GM23248 (cell line): ENCODE measurements around the gene PAXIP1. TPM values are rescaled to one million over a fixed set of nuclear protein-coding genes. Genes with fewer than 3 reads are reported as not detected.
A peak's percentile ranks its signal among the peaks of the same experiment; 100 is the strongest.
"Not testable (repeated sequence)": the region's sequence is repeated elsewhere in the genome, so short reads cannot be mapped to it uniquely, and the experiment has no call there.

ENCODE experiments used
- DNase-seq: peaks from one replicate; pipeline ENCODE4 v3.0.0-alpha.2; 2015
- H2AFZ ChIP-seq: fragments of 200-600 bp; sonication (generic); 2 replicates; pipeline ENCODE4 v1.6.1; 2016; ENCODE audit warnings: antibody characterized with exemption
- H3F3A ChIP-seq: fragments of 200-600 bp; sonication (generic); 2 replicates; pipeline ENCODE4 v1.6.1; 2016; ENCODE audit warnings: mild to moderate bottlenecking, antibody characterized with exemption, mixed run types; ENCODE audit not compliant: insufficient read depth
- H3K27ac ChIP-seq: fragments of 200-600 bp; sonication (generic); 2 replicates; pipeline ENCODE4 v1.5.1; 2016; ENCODE audit warnings: mild to moderate bottlenecking
- H3K27me3 ChIP-seq: fragments of 200-600 bp; sonication (generic); replicated peaks from 2 replicates; pipeline ENCODE4 v1.6.1; 2016; ENCODE audit warnings: mild to moderate bottlenecking; ENCODE audit not compliant: insufficient read depth
- H3K36me3 ChIP-seq: fragments of 200-600 bp; sonication (generic); 2 replicates; pipeline ENCODE4 v1.6.1; 2016; ENCODE audit warnings: low read depth, mild to moderate bottlenecking
- H3K4me1 ChIP-seq: fragments of 200-600 bp; sonication (generic); 2 replicates; pipeline ENCODE4 v1.6.1; 2016; ENCODE audit warnings: mild to moderate bottlenecking; ENCODE audit not compliant: insufficient read depth
- H3K4me2 ChIP-seq: fragments of 200-600 bp; sonication (generic); one replicate; pipeline ENCODE4 v1.6.1; 2016; ENCODE audit warnings: mild to moderate bottlenecking; ENCODE audit not compliant: unreplicated experiment
- H3K4me3 ChIP-seq: fragments of 200-600 bp; sonication (generic); 2 replicates; pipeline ENCODE4 v1.5.1; 2016; ENCODE audit warnings: mild to moderate bottlenecking
- H3K79me2 ChIP-seq: fragments of 200-600 bp; sonication (generic); 2 replicates; pipeline ENCODE4 v1.6.1; 2016; ENCODE audit warnings: mild to moderate bottlenecking; ENCODE audit not compliant: insufficient read depth
- H3K9ac ChIP-seq: fragments of 200-600 bp; sonication (generic); 2 replicates; pipeline ENCODE4 v1.6.1; 2016; ENCODE audit warnings: mild to moderate bottlenecking
- H3K9me2 ChIP-seq: fragments of 200-600 bp; sonication (generic); 2 replicates; pipeline ENCODE4 v1.6.1; 2016; ENCODE audit warnings: mixed run types, mild to moderate bottlenecking, moderate library complexity; ENCODE audit not compliant: insufficient read depth
- H3K9me3 ChIP-seq: fragments of 200-600 bp; sonication (generic); one replicate; pipeline ENCODE4 v1.6.1; 2017; ENCODE audit warnings: low read depth
- H4K20me1 ChIP-seq: fragments of 200-600 bp; sonication (generic); 2 replicates; pipeline ENCODE4 v1.6.0; 2016; ENCODE audit not compliant: insufficient read depth
- EZH2 ChIP-seq: fragments of 200-600 bp; sonication (generic); IDR thresholded peaks from 2 replicates; pipeline ENCODE4 v1.6.1; 2018; ENCODE audit warnings: antibody characterized with exemption, mild to moderate bottlenecking; ENCODE audit not compliant: insufficient read depth, poor library complexity, severe bottlenecking
- EZH2phosphoT487 ChIP-seq: fragments of 200-600 bp; sonication (generic); IDR thresholded peaks from 2 replicates; pipeline ENCODE4 v1.6.1; 2018; ENCODE audit warnings: antibody characterized with exemption, moderate library complexity, mild to moderate bottlenecking, low read depth; ENCODE audit not compliant: insufficient read depth
- WGBS, 2 experiments: methylation state at CpG; one replicate each; pipeline ENCODE4 v1.1.6; 2015 to 2017; ENCODE audit warnings: low lambda C conversion rate in 2 of 2, low coverage in 1 of 2; ENCODE audit errors: missing lambda C conversion rate in 2 of 2; 5-methylcytosine and 5-hydroxymethylcytosine counted together
- in situ Hi-C: fragments of 300-500 bp; cut with MboI; formaldehyde crosslinking; loops from 2 replicates; pipeline ENCODE4 v1.15.0; 2020
- polyA plus RNA-seq: library from polyadenylated mRNA; unstranded; fragments of >200 nt; fragmentation: Nextera tagmentation; extraction: Ambion mirVana; gene quantifications from 2 replicates; pipeline ENCODE4 v1.2.1, GENCODE V29; 2016
- total RNA-seq: library from RNA; depleted of rRNA; stranded (reverse); fragments of >200 nt; shearing (Covaris generic); gene quantifications from 2 replicates; pipeline ENCODE4 v1.2.3, GENCODE V29; 2014

PAXIP1 gene
- total and polyA plus RNA-seq, 2 experiments from 2014 or later, result 1.8 to 5.8 TPM

GRCh38 chr7:154929006-154929726 is 73.8 kb downstream of the PAXIP1 start:
- in situ Hi-C loops, result loop anchor here (10.0 kb wide), 1 partner anchor 426 kb away; no protein-coding TSS in a partner anchor
- DNase-seq, result no peak
- H3K4me2 ChIP-seq, result peak overlapping the region; percentile 99
- 61 to 75% methylated on average over 9 of the region's 9 CpGs for WGBS, 2 experiments
- peak overlapping the region; percentile 100 for H2AFZ ChIP-seq
- peak overlapping the region; percentile 86 for H3K9ac ChIP-seq
- peaks cover 18% of the 10 kb centered on the region; the same call in 1 of the 2 replicates for H3F3A ChIP-seq
- H3K9me2 ChIP-seq, result no peaks in the 10 kb centered on the region
- H4K20me1 ChIP-seq, result no peaks in the 10 kb centered on the region
- no peaks in the 10 kb centered on the region for H3K4me1 ChIP-seq
- H3K27ac ChIP-seq, result peak overlapping the region; percentile 87
- peak overlapping the region; percentile 90 for H3K4me3 ChIP-seq
- H3K36me3 ChIP-seq, result no peaks in the 10 kb centered on the region
- TF ChIP-seq EZH2phosphoT487 (no peak), EZH2 (no peak)
- H3K79me2 ChIP-seq, result no peaks in the 10 kb centered on the region
- H3K27me3 ChIP-seq, result no peaks in the 10 kb centered on the region; the same call in 1 of the 2 replicates
- no peaks in the 10 kb centered on the region for H3K9me3 ChIP-seq

DNA sequence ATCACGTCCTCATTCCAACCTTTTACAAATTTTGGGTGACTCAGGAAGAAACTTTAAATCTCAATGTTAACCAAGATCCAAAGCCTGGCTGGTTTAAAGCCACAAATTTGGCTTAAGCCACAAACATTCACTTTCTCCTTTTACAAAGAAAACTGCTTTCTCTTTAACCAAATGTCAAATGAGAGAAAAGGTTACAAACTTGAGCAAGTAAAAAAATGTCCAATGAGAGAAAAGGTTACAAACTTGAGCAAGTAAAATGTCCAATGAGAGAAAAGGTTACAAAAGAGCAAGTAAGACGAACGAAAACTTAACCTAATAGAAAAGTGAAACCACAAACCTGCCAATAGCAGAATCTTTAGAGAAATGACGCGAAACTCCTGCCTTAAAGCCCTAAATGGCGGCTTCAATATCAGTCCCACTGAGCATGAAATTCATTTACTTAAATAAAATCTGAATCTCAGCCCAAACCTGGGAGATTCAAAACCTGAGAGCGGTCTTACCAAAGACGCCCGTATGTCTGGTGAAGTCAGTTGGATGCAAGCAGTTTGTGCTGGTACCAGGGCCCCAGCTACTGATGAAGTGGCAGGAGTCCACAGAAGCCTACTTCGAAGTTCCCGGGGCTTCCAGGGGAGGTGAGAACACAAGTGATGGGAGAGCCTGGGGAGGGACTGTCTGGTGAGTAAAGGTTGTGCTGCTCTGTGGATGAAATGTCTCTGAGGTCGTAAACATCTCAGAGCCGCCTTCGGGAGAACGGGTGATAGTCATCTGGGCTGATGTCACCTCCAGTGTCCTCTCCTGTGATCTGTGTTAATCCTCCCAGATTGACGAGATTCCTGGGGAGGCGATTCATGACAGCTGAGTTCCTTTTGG is 74.6 kb downstream of the PAXIP1 start:
- peak overlapping the region; percentile 86 for H3K9ac ChIP-seq
- H3K27ac ChIP-seq, result peak overlapping the region; percentile 87
- H4K20me1 ChIP-seq, result no peaks in the 10 kb centered on the region
- TF ChIP-seq EZH2 (no peak), EZH2phosphoT487 (no peak)
- no peaks in the 10 kb centered on the region for H3K4me1 ChIP-seq
- DNase-seq, result peak; percentile 90
- H3K9me3 ChIP-seq, result no peaks in the 10 kb centered on the region
- no peaks in the 10 kb centered on the region for H3K36me3 ChIP-seq
- in situ Hi-C loops, result loop anchor here (10.0 kb wide), 1 partner anchor 426 kb away; no protein-coding TSS in a partner anchor
- H3F3A ChIP-seq, result peaks cover 18% of the 10 kb centered on the region; the same call in 1 of the 2 replicates
- 1 to 2% methylated on average over 17 of the region's 17 CpGs for WGBS, 2 experiments
- peak overlapping the region; percentile 100 for H2AFZ ChIP-seq
- no peaks in the 10 kb centered on the region; the same call in 1 of the 2 replicates for H3K27me3 ChIP-seq
- H3K4me3 ChIP-seq, result peak overlapping the region; percentile 90
- no peaks in the 10 kb centered on the region for H3K79me2 ChIP-seq
- no peaks in the 10 kb centered on the region for H3K9me2 ChIP-seq
- H3K4me2 ChIP-seq, result peak overlapping the region; percentile 99

DNA sequence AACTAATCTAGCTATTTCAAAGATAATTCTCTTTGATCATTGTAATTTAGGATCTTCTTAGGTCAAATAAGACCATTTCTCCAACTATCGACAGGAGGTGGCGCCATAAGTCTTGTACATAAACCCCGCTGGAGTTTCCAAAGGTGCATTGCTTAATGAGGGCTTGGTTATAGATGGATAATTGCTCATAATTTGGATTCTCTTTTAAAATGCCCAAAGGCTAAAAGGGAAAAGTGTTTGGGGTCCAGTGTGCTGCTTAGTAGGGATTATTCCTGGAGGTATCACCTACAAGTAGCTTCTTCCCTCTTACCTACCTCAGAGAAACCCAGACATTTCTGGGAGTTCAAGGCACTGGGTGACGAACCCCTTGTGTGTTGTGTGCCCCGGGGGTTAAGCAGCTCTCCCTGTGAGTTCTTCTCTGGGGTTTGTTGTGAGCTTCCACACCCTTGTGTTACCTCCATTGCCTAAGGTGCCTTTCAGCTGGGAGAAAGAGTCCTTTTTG is 75.2 kb downstream of the PAXIP1 start:
- Histone ChIP-seq H3F3A (peaks cover 18% of the 10 kb centered on the region; the same call in 1 of the 2 replicates), H3K9me3 (no peaks in the 10 kb centered on the region), H2AFZ (peak overlapping the region; percentile 100), H3K27me3 (no peaks in the 10 kb centered on the region; the same call in 1 of the 2 replicates), H3K36me3 (no peaks in the 10 kb centered on the region), H3K4me3 (peak overlapping the region; percentile 90), H4K20me1 (no peaks in the 10 kb centered on the region), H3K27ac (peak overlapping the region; percentile 87), H3K4me1 (no peaks in the 10 kb centered on the region), H3K9ac (peak overlapping the region; percentile 86), H3K9me2 (no peaks in the 10 kb centered on the region), H3K4me2 (peak overlapping the region; percentile 99), H3K79me2 (no peaks in the 10 kb centered on the region)
- in situ Hi-C loops, result loop anchor here (10.0 kb wide), 1 partner anchor 427 kb away; no protein-coding TSS in a partner anchor
- TF ChIP-seq EZH2phosphoT487, result no peak
- TF ChIP-seq EZH2, result no peak
- WGBS, 2 experiments, result 0 to 1% methylated on average over 5 of the region's 5 CpGs
- peak; percentile 92 for DNase-seq

DNA sequence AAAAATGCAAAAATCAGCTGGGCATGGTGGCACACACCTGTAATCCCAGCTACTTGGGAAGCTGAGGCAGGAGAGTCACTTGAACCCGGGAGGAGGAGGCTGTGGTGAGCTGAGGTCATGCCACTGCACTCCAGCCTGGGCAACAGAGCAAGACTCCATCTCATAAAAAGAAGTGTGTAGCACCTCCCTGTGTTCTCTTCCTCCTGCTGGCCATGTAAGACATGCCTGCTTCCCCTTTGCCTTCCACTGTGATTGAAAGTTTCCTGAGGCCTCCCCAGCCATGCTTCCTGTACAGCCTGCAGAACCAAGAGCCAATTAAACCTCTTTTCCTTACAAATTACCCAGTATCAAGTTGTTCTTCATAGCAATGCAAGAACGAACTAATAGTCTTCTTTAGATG is 80.5 kb downstream of the PAXIP1 start:
- H3K9me2 ChIP-seq, H3K9me3 ChIP-seq, H3K4me3 ChIP-seq, H3F3A ChIP-seq, H4K20me1 ChIP-seq, H3K36me3 ChIP-seq, DNase-seq, H2AFZ ChIP-seq, H3K79me2 ChIP-seq, H3K9ac ChIP-seq, H3K27ac ChIP-seq, H3K27me3 ChIP-seq, H3K4me2 ChIP-seq, H3K4me1 ChIP-seq: not testable (repeated sequence)
- WGBS, 2 experiments, result 7 to 19% methylated on average over 2 of the region's 2 CpGs
- in situ Hi-C loops, result loop anchor here (10.0 to 25.0 kb wide), 2 partner anchors 432 to 840 kb away; no protein-coding TSS in a partner anchor
